Measurements from ENCODE around the gene GPC6.

GPC6 gene

GRCh38 chr13:94176561-94176960, 950.0 kb downstream of the GPC6 start:
- Histone ChIP-seq H3K79me2 (ENCODE audit: insufficient read depth, low read length) (no peaks in the 10 kb centered on the region), H2AFZ (ENCODE audit: low read depth, low read length, severe bottlenecking) (no peak overlapping the region), H4K20me1 (ENCODE audit: low read depth, low read length) (no peaks in the 10 kb centered on the region), H3K36me3 (ENCODE audit: low read length) (no peaks in the 10 kb centered on the region), H3K27me3 (ENCODE audit: low read length) (no peaks in the 10 kb centered on the region), H3K4me3 (ENCODE audit: insufficient read depth, low read length, poor library complexity, severe bottlenecking) (no peak overlapping the region), H3K9me3 (ENCODE audit: insufficient read depth, low read length) (no peaks in the 10 kb centered on the region), H3K4me2 (ENCODE audit: low read depth, low read length, poor library complexity, severe bottlenecking) (no peak overlapping the region), H3K9me2 (replicated peaks; ENCODE audit: insufficient read depth, low read length) (no peaks in the 10 kb centered on the region), H3K27ac (ENCODE audit: low read depth, low read length) (no peak overlapping the region), H3F3A (ENCODE audit: insufficient read depth) (no peaks in the 10 kb centered on the region), H3K9ac (ENCODE audit: low read length) (no peak overlapping the region)
- no peak for TF ChIP-seq EZH2phosphoT487 (conservative IDR thresholded peaks at IDR 0.05; ENCODE audit: low read length)
- no peak for TF ChIP-seq CTCF (IDR thresholded peaks at IDR 0.05; ENCODE audit: insufficient read depth, low read length, poor library complexity, severe bottlenecking)

- no peaks in the 10 kb centered on the region for H3K9me2 ChIP-seq (replicated peaks; ENCODE audit: insufficient read depth, low read length)
- H3K27me3 ChIP-seq (ENCODE audit: low read length) = no peaks in the 10 kb centered on the region
- no peaks in the 10 kb centered on the region for H3K79me2 ChIP-seq (ENCODE audit: insufficient read depth, low read length)
- no peaks in the 10 kb centered on the region for H3K9me3 ChIP-seq (ENCODE audit: insufficient read depth, low read length)
- H3K36me3 ChIP-seq (ENCODE audit: low read length) = no peaks in the 10 kb centered on the region
- no peak overlapping the region for H3K27ac ChIP-seq (ENCODE audit: low read depth, low read length)
- TF ChIP-seq CTCF (IDR thresholded peaks at IDR 0.05; ENCODE audit: insufficient read depth, low read length, poor library complexity, severe bottlenecking) = no peak
- no peak for TF ChIP-seq EZH2phosphoT487 (conservative IDR thresholded peaks at IDR 0.05; ENCODE audit: low read length)
- no peaks in the 10 kb centered on the region for H3F3A ChIP-seq (ENCODE audit: insufficient read depth)
- H3K4me3 ChIP-seq (ENCODE audit: insufficient read depth, low read length, poor library complexity, severe bottlenecking) = no peak overlapping the region
- H3K4me2 ChIP-seq (ENCODE audit: low read depth, low read length, poor library complexity, severe bottlenecking) = no peak overlapping the region
- no peak overlapping the region for H3K9ac ChIP-seq (ENCODE audit: low read length)
- no peak overlapping the region for H2AFZ ChIP-seq (ENCODE audit: low read depth, low read length, severe bottlenecking)
- no peaks in the 10 kb centered on the region for H4K20me1 ChIP-seq (ENCODE audit: low read depth, low read length)
These were observed 950.4 kb downstream of the GPC6 start for GRCh38 chr13:94177041-94177440.

GRCh38 chr13:94178625-94179244, 952.1 kb downstream of the GPC6 start:
- Histone ChIP-seq H3K4me2 (ENCODE audit: low read depth, low read length, poor library complexity, severe bottlenecking) (no peak overlapping the region), H4K20me1 (ENCODE audit: low read depth, low read length) (no peaks in the 10 kb centered on the region), H2AFZ (ENCODE audit: low read depth, low read length, severe bottlenecking) (no peak overlapping the region), H3K9me3 (ENCODE audit: insufficient read depth, low read length) (no peaks in the 10 kb centered on the region), H3F3A (ENCODE audit: insufficient read depth) (no peaks in the 10 kb centered on the region), H3K27ac (ENCODE audit: low read depth, low read length) (no peak overlapping the region), H3K36me3 (ENCODE audit: low read length) (no peaks in the 10 kb centered on the region), H3K9me2 (replicated peaks; ENCODE audit: insufficient read depth, low read length) (no peaks in the 10 kb centered on the region), H3K4me3 (ENCODE audit: insufficient read depth, low read length, poor library complexity, severe bottlenecking) (no peak overlapping the region), H3K27me3 (ENCODE audit: low read length) (no peaks in the 10 kb centered on the region), H3K9ac (ENCODE audit: low read length) (no peak overlapping the region), H3K79me2 (ENCODE audit: insufficient read depth, low read length) (no peaks in the 10 kb centered on the region)
- TF ChIP-seq CTCF (IDR thresholded peaks at IDR 0.05; ENCODE audit: insufficient read depth, low read length, poor library complexity, severe bottlenecking) (no peak), EZH2phosphoT487 (conservative IDR thresholded peaks at IDR 0.05; ENCODE audit: low read length) (no peak)
